ENCODE measurements around the gene NGEF. TPM values are rescaled to one million over a fixed set of nuclear protein-coding genes. Genes with fewer than 3 reads are reported as not detected.

The NGEF gene
- total and polyA plus RNA-seq, 9 of the 15 experiments (the other 6 are each of a cell fraction or from before 2014, with no cell fraction given), result 0.07 to 0.17 (median 0.09) TPM; not detected in 6

DNA sequence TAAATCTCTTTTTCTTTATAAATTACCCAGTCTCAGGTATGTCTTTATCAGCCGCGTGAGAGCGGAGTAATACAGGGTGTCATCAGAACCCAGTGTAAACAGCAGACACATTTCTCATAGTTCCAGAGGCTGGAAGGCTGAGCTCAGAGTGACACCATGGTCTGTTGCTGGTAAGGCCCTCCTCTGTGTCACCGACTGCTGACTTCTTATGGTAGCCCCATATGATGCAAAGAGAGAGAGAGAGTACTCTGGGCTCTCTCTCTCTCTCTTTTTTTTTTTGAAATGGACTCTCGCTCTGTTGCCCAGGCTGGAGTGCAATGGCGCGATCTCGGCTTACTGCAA, 83.0 kb downstream of the NGEF start (continued):
- TF ChIP-seq, protein P1, sequence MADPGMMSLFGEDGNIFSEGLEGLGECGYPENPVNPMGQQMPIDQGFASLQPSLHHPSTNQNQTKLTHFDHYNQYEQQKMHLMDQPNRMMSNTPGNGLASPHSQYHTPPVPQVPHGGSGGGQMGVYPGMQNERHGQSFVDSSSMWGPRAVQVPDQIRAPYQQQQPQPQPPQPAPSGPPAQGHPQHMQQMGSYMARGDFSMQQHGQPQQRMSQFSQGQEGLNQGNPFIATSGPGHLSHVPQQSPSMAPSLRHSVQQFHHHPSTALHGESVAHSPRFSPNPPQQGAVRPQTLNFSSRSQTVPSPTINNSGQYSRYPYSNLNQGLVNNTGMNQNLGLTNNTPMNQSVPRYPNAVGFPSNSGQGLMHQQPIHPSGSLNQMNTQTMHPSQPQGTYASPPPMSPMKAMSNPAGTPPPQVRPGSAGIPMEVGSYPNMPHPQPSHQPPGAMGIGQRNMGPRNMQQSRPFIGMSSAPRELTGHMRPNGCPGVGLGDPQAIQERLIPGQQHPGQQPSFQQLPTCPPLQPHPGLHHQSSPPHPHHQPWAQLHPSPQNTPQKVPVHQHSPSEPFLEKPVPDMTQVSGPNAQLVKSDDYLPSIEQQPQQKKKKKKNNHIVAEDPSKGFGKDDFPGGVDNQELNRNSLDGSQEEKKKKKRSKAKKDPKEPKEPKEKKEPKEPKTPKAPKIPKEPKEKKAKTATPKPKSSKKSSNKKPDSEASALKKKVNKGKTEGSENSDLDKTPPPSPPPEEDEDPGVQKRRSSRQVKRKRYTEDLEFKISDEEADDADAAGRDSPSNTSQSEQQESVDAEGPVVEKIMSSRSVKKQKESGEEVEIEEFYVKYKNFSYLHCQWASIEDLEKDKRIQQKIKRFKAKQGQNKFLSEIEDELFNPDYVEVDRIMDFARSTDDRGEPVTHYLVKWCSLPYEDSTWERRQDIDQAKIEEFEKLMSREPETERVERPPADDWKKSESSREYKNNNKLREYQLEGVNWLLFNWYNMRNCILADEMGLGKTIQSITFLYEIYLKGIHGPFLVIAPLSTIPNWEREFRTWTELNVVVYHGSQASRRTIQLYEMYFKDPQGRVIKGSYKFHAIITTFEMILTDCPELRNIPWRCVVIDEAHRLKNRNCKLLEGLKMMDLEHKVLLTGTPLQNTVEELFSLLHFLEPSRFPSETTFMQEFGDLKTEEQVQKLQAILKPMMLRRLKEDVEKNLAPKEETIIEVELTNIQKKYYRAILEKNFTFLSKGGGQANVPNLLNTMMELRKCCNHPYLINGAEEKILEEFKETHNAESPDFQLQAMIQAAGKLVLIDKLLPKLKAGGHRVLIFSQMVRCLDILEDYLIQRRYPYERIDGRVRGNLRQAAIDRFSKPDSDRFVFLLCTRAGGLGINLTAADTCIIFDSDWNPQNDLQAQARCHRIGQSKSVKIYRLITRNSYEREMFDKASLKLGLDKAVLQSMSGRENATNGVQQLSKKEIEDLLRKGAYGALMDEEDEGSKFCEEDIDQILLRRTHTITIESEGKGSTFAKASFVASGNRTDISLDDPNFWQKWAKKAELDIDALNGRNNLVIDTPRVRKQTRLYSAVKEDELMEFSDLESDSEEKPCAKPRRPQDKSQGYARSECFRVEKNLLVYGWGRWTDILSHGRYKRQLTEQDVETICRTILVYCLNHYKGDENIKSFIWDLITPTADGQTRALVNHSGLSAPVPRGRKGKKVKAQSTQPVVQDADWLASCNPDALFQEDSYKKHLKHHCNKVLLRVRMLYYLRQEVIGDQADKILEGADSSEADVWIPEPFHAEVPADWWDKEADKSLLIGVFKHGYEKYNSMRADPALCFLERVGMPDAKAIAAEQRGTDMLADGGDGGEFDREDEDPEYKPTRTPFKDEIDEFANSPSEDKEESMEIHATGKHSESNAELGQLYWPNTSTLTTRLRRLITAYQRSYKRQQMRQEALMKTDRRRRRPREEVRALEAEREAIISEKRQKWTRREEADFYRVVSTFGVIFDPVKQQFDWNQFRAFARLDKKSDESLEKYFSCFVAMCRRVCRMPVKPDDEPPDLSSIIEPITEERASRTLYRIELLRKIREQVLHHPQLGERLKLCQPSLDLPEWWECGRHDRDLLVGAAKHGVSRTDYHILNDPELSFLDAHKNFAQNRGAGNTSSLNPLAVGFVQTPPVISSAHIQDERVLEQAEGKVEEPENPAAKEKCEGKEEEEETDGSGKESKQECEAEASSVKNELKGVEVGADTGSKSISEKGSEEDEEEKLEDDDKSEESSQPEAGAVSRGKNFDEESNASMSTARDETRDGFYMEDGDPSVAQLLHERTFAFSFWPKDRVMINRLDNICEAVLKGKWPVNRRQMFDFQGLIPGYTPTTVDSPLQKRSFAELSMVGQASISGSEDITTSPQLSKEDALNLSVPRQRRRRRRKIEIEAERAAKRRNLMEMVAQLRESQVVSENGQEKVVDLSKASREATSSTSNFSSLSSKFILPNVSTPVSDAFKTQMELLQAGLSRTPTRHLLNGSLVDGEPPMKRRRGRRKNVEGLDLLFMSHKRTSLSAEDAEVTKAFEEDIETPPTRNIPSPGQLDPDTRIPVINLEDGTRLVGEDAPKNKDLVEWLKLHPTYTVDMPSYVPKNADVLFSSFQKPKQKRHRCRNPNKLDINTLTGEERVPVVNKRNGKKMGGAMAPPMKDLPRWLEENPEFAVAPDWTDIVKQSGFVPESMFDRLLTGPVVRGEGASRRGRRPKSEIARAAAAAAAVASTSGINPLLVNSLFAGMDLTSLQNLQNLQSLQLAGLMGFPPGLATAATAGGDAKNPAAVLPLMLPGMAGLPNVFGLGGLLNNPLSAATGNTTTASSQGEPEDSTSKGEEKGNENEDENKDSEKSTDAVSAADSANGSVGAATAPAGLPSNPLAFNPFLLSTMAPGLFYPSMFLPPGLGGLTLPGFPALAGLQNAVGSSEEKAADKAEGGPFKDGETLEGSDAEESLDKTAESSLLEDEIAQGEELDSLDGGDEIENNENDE (IDR thresholded peaks at IDR 0.05; ENCODE audit: low read depth, low read length), result no peak
- TF ChIP-seq, protein P2, sequence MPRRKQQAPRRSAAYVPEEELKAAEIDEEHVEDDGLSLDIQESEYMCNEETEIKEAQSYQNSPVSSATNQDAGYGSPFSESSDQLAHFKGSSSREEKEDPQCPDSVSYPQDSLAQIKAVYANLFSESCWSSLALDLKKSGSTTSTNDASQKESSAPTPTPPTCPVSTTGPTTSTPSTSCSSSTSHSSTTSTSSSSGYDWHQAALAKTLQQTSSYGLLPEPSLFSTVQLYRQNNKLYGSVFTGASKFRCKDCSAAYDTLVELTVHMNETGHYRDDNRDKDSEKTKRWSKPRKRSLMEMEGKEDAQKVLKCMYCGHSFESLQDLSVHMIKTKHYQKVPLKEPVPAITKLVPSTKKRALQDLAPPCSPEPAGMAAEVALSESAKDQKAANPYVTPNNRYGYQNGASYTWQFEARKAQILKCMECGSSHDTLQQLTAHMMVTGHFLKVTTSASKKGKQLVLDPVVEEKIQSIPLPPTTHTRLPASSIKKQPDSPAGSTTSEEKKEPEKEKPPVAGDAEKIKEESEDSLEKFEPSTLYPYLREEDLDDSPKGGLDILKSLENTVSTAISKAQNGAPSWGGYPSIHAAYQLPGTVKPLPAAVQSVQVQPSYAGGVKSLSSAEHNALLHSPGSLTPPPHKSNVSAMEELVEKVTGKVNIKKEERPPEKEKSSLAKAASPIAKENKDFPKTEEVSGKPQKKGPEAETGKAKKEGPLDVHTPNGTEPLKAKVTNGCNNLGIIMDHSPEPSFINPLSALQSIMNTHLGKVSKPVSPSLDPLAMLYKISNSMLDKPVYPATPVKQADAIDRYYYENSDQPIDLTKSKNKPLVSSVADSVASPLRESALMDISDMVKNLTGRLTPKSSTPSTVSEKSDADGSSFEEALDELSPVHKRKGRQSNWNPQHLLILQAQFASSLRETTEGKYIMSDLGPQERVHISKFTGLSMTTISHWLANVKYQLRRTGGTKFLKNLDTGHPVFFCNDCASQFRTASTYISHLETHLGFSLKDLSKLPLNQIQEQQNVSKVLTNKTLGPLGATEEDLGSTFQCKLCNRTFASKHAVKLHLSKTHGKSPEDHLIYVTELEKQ (CRISPR knock-in tag; IDR thresholded peaks at IDR 0.05), result no peak
- TF ChIP-seq TAF1 (IDR thresholded peaks at IDR 0.05; ENCODE audit: control insufficient read depth, extremely low read depth, insufficient read depth, low read length, severe bottlenecking) (no peak), SPI1 (IDR thresholded peaks at IDR 0.05; ENCODE audit: borderline replicate concordance, low read depth, low read length) (no peak), PPARD (CRISPR knock-in tag; IDR thresholded peaks at IDR 0.05) (no peak), PTTG1 (tag; IDR thresholded peaks at IDR 0.05; ENCODE audit: low read depth) (no peak), GABPB1 (CRISPR knock-in tag; IDR thresholded peaks at IDR 0.05) (no peak), ZNF589 (CRISPR knock-in tag; IDR thresholded peaks at IDR 0.05; ENCODE audit: low read depth) (no peak), CBX2 (IDR thresholded peaks at IDR 0.05; ENCODE audit: insufficient read depth, low read length, poor library complexity, severe bottlenecking) (no peak), POLR2B (IDR thresholded peaks at IDR 0.05; ENCODE audit: low read depth, partially characterized antibody) (no peak)
- TF ChIP-seq, protein P3, sequence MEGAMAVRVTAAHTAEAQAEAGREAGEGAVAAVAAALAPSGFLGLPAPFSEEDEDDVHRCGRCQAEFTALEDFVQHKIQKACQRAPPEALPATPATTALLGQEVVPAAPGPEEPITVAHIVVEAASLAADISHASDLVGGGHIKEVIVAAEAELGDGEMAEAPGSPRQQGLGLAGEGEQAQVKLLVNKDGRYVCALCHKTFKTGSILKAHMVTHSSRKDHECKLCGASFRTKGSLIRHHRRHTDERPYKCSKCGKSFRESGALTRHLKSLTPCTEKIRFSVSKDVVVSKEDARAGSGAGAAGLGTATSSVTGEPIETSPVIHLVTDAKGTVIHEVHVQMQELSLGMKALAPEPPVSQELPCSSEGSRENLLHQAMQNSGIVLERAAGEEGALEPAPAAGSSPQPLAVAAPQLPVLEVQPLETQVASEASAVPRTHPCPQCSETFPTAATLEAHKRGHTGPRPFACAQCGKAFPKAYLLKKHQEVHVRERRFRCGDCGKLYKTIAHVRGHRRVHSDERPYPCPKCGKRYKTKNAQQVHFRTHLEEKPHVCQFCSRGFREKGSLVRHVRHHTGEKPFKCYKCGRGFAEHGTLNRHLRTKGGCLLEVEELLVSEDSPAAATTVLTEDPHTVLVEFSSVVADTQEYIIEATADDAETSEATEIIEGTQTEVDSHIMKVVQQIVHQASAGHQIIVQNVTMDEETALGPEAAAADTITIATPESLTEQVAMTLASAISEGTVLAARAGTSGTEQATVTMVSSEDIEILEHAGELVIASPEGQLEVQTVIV (CRISPR knock-in tag; IDR thresholded peaks at IDR 0.05; ENCODE audit: borderline replicate concordance), result no peak

Data from K562 (cell line).